Erythroblast (primary cell): ENCODE measurements around the gene CTSA.
A peak's percentile ranks its signal among the peaks of the same experiment; 100 is the strongest.
"Not testable (repeated sequence)": the region's sequence is repeated elsewhere in the genome, so short reads cannot be mapped to it uniquely, and the experiment has no call there.

Source experiments
- DNase-seq, 2 experiments: peaks; one replicate each; lab custom pipeline; 2025; lab: John Stamatoyannopoulos, UW
- GATA1 ChIP-seq: IDR thresholded peaks from 2 replicates; pipeline ENCODE4 v1.6.1; 2011; ENCODE audit warnings: low read depth, mild to moderate bottlenecking, control low read depth, low read length, moderate library complexity
- POLR2A ChIP-seq: IDR thresholded peaks from 2 replicates; pipeline ENCODE4 v1.6.1; 2011; ENCODE audit warnings: mild to moderate bottlenecking, low read length

The CTSA gene

GRCh38 chr20:45920462-45921336 lies 29.6 kb downstream of the CTSA start:
- no peak for TF ChIP-seq GATA1
- no peak for TF ChIP-seq POLR2A
- no peak for DNase-seq

GRCh38 chr20:45921337-45922189 lies 30.4 kb downstream of the CTSA start:
- no peak for TF ChIP-seq GATA1
- peak in 1 of 2 experiments; percentile 24 for DNase-seq

DNA sequence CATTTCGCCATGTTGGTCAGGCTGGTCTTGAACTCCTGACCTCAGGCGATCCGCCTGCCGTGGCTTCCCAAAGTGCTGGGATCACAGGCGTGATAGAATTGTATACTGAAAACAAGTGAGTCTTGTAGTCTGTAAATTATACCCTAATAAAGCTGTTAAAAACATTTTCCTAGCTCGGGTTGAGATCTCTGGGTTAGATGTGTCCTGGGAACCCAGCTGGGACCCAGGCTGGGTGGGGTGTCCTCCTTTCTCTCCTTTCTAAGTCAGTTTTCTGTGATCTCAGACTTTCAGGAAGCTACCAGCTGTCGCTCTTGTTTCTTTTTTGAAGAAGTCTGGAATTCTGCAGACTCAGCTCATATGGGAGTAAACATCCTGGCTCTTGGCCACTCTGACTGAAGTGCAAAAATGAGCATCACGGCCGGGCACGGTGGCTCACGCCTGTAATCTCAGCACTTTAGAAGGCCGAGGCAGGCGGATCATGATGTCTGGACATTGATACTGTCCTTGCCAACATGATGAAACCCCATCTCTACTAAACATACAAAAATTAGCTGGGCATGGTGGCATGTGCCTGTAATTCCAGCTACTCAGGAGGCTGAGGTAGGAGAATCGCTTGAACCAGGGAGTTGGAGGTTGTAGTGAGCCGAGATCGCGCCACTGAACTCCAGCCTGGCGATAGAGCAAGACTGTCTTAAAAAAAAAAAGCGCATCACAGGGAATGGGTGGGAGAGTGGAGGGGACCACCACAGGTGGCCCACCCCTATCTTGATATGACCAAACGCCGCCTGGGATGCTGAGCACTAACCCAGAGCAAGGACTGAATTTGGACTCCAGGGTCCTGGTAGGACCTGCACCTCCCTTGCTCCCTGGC lies 33.5 kb downstream of the CTSA start:
- DNase-seq, result peak in 1 of 2 experiments; percentile 48
- TF ChIP-seq GATA1 (no peak), POLR2A (no peak)

- DNase-seq, result no peak
- TF ChIP-seq POLR2A (no peak), GATA1 (no peak)
Measured at GRCh38 chr20:45925821-45926506, 34.8 kb downstream of the CTSA start.

- TF ChIP-seq GATA1 (no peak), POLR2A (no peak)
- no peak for DNase-seq
Measured at GRCh38 chr20:45926731-45927070, 35.6 kb downstream of the CTSA start.

DNA sequence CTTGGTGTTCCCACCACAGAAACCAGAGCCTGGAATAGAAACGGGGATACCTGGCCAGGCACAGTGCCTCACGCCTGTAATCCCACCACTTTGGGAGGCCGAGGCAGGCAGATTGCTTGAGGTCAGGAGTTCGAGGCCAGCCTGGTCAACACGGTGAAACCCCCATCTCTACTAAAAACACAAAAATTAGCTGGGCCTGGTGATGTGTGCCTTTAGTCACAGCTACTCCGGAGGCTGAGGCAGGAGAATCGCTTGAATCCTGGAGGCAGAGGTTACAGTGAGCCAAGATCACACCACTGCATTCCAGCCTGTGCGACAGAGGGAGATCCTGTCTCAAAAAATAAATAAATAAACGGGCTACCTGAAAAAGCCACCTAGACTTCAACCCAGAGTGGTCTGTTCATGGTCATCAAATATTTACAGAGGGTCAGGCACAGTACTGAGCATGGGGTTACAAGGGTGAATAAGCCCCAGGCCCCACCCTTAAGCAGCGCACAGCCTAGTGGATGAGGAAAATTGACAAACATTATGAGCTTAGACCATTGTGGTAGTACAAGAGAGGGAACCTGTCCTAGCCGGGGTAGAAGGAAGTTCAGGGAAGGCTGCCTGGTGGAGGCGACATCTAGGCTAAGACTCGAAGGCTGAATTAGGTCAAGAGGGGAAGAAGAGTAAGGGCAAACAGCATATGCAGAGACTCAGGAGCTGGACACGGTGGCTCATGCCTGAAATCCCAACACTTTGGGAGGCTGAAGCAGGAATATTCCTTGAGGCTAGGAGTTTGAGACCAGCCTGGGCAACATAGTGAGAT lies 36.1 kb downstream of the CTSA start:
- no peak for TF ChIP-seq GATA1
- no peak for TF ChIP-seq POLR2A
- no peak for DNase-seq

- DNase-seq, result not testable (repeated sequence)
Measured at GRCh38 chr20:45931680-45932079, 40.5 kb downstream of the CTSA start.

DNA sequence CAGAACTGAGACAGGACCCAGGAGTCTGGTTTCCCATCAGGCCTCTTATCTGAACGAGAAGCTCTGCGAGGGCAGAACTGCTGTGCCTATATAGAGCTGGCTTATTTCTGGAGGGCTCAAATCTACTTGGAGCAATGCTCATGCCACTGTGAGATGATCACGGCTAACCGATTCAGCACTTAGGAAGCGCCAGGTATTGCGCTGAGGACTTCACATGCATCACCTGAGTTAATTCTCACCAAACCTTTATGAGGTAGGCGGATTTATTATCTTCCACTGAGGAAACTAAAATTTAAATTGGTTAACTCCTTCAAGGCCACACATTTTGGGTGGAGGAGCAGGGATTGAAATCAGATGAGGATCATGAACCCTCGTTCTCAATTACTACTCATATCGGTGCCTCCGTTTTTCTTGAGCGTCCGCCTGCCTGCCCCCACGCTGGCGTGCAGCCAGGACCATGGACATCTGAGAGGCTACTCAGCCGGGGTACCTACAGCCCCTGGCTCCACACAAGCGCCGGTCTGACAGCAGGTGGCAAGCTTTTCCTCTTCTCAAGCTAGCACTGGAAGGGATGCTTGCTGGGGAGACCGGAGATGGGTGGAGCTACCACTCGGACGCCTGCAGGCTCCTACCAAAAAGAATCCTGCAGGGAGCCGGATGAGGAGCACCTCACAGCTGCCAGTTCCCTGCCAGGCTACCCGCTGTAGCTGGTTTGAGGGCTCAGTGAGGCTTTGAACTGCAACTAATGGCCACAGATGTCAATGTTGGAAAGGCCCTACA lies 42.3 kb downstream of the CTSA start:
- no peak for TF ChIP-seq POLR2A
- no peak for TF ChIP-seq GATA1
- peak; percentile 68 to 73 for DNase-seq

DNA sequence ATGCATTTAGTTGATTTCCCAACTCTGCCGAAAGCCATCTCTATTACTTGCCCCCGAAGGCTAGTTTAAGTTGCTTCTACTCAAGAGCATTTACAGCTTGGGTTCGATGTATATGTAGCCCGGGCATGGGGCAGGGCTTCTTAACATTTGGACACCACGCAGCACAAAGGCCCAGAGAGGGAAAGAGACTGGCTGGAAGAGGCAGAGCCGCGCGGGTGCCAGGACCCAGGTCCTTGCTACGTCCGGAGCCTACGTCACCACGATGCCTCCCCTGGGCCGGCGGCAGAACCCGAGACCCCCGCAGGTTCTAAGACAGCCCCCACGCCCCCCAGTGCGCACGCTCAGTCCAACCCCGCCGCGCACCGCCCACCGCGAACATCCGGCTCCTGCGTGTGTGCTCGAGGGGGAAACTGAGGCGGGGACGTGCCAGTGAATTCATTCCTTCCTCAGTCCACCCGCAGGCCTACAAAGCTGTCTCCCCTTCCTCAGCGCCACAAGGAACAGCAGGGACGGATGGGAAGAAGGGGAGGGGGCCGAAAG lies 43.0 kb downstream of the CTSA start:
- DNase-seq, result peak; percentile 76 to 82
- TF ChIP-seq POLR2A (no peak), GATA1 (no peak)

DNA sequence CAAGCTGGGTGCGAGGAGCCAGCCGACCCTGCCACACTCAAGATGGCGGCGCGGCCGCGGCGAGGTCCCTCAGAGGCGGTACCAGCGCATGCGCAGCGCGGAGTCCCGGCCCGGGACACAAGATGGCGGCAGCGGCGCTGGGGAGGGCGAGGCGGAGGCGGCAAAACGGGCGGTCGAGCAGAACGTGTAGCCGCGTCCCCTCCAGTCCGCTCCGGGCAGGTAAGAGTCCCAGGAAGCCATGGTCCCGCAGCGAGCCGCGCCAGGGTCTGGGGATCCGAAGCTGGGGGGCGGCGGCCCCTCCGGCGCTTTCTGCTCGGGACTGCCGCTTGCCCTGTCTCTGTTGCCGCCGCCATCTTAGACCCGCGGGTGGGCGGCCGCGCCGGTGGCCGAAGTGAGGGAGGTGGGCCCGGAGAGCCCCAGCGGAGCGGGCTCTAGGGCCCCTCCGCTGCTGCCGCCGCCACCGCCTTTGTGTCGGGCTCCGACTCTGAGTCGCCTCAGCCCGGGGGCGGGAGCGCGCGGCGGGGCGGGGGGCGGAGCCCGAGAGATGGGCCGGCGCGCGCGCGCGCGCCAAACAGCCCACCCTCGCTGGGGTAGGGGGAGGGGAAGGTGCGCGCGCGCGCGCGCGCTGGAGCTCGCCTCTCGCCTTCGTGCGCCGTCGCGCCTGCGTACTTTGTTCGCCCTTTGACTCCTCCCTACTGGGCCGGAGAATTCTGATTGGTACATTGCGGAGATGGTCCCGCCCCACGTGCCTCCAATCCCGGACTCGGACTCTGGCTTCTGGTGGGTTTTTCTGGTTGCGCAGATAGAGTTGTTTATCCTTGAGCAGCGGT lies 43.7 kb downstream of the CTSA start, which contains the start of gene PCIF1:
PCIF1 (plus strand) TSS at position 98 of the 830 bp plus-strand sequence. CDS start 4,317 bp downstream, outside the sequence.
- TF ChIP-seq POLR2A, result peak; percentile 98
- TF ChIP-seq GATA1, result no peak
- peak; percentile 98 to 99 for DNase-seq

DNA sequence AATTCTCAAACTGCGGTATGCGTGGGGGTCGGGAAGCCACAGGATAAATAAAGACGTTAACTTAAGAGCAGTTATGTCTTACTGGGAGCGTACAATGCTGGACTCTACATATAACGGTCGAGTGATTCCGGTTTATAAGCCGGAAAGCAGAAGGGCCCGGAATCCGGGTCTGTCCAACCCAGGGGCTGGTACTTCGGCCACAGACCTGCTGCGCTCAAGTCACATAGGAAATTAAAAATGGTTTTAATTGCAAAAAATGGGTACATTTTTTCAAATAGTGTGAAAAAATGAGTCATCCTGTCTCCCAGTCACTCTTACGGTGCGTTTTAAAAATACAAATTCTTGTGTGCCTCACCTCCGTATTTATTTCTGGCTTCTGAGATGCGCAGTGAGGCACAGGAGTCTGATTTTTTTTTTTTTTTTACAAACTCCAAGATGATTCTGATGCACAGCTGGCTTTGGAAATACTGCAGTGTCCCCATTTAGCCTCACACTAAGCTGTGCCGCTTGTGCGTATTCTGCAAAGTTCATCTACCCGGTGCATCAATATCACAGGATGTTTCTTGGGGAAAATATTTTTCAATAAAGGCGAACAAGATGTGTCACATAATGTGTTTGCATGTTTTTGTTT lies 44.4 kb downstream of the CTSA start:
- no peak for DNase-seq
- TF ChIP-seq POLR2A, result no peak
- no peak for TF ChIP-seq GATA1
